ENCODE results near the gene CBFA2T3.
"Not testable (repeated sequence)": the region's sequence is repeated elsewhere in the genome, so short reads cannot be mapped to it uniquely, and the experiment has no call there.

Gene CBFA2T3

DNA sequence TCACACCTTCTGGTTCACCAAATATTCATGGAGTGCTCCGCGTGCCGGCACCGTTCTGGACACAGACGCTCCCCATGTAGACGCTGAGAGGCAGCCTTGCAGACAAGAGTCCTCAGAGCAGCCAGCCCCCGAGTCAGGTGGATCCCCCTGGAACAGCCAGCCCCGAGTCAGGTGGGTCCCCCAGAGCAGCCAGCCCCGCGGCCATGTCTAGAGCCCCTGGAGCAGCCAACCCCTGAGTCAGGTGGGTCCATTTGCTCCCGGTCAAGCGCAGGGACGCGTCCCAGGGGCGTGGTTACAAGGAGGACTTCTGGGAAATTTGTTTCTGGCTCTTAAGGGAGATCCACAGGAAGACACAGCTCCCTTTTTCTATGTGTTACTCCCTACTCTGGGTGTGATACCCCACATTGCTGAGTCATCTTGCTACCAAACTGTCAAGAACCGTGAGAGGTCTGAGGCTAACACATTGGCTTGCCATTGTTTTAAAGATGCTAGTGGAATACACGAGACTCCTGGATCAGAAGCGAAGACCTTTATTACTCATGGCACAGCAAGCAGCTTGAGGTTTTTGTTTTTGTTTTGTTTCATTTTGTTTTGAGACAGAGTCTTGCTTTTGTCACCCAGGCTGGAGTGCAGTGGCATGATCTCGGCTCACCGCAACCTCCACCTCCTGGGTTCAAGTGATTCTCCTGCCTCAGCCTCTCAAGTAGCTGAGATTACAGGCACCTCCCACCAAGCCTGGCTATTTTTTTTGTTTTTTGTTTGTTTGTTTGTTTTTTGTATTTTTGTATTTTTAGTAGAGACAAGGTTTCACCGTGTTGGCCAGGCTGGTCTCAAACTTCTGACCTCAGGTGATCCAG is 43.3 kb upstream of the CBFA2T3 start:
- H3K4me3 ChIP-seq (ENCODE audit: low read depth, low read length), result no peak overlapping the region
- no peaks in the 10 kb centered on the region for H3K9me3 ChIP-seq (ENCODE audit: control insufficient read depth, low read length)
- H3K27me3 ChIP-seq (ENCODE audit: control insufficient read depth, insufficient read depth, low read length), result no peaks in the 10 kb centered on the region
- H3K27ac ChIP-seq, result no peak overlapping the region
- TF ChIP-seq, protein P1, sequence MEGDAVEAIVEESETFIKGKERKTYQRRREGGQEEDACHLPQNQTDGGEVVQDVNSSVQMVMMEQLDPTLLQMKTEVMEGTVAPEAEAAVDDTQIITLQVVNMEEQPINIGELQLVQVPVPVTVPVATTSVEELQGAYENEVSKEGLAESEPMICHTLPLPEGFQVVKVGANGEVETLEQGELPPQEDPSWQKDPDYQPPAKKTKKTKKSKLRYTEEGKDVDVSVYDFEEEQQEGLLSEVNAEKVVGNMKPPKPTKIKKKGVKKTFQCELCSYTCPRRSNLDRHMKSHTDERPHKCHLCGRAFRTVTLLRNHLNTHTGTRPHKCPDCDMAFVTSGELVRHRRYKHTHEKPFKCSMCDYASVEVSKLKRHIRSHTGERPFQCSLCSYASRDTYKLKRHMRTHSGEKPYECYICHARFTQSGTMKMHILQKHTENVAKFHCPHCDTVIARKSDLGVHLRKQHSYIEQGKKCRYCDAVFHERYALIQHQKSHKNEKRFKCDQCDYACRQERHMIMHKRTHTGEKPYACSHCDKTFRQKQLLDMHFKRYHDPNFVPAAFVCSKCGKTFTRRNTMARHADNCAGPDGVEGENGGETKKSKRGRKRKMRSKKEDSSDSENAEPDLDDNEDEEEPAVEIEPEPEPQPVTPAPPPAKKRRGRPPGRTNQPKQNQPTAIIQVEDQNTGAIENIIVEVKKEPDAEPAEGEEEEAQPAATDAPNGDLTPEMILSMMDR (IDR thresholded peaks at IDR 0.05), result no peak
- H3K9ac ChIP-seq, result no peak overlapping the region
- H3K4me2 ChIP-seq (ENCODE audit: low read length), result no peak overlapping the region
- H3K79me2 ChIP-seq, result no peaks in the 10 kb centered on the region
- H2AFZ ChIP-seq, result no peak overlapping the region
- no peaks in the 10 kb centered on the region for H3K36me3 ChIP-seq (ENCODE audit: control insufficient read depth, insufficient read depth, low read length)
- H3K4me1 ChIP-seq, result no peaks in the 10 kb centered on the region

DNA sequence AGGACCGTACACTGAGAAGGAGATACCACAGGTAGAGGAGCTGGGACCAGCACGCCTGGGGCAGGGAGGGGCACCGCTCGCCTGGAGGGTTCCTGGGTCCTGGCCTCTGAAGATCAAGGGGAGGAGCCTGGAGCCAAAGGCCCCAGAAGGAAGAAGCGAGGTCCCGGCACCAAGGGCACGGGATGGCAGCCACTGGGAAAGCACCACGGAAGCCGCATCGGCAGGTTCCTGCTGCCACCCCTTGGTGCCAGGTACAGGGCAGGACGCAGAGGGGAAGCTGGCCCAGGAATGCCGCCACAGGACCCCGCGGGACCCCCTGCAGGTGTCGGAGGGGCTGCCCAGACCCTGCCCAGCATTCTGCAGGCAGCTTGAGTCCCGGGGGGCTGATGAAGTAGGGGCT is 42.5 kb upstream of the CBFA2T3 start:
- H2AFZ ChIP-seq, result no peak overlapping the region
- no peak overlapping the region for H3K9ac ChIP-seq
- no peak overlapping the region for H3K4me2 ChIP-seq (ENCODE audit: low read length)
- no peak overlapping the region for H3K4me3 ChIP-seq (ENCODE audit: low read depth, low read length)
- no peak overlapping the region for H3K27ac ChIP-seq
- no peaks in the 10 kb centered on the region for H3K4me1 ChIP-seq
- no peaks in the 10 kb centered on the region for H3K79me2 ChIP-seq
- TF ChIP-seq, protein P1 (IDR thresholded peaks at IDR 0.05), result no peak
- no peaks in the 10 kb centered on the region for H3K27me3 ChIP-seq (ENCODE audit: control insufficient read depth, insufficient read depth, low read length)
- no peaks in the 10 kb centered on the region for H3K36me3 ChIP-seq (ENCODE audit: control insufficient read depth, insufficient read depth, low read length)
- H3K9me3 ChIP-seq (ENCODE audit: control insufficient read depth, low read length), result no peaks in the 10 kb centered on the region

DNA sequence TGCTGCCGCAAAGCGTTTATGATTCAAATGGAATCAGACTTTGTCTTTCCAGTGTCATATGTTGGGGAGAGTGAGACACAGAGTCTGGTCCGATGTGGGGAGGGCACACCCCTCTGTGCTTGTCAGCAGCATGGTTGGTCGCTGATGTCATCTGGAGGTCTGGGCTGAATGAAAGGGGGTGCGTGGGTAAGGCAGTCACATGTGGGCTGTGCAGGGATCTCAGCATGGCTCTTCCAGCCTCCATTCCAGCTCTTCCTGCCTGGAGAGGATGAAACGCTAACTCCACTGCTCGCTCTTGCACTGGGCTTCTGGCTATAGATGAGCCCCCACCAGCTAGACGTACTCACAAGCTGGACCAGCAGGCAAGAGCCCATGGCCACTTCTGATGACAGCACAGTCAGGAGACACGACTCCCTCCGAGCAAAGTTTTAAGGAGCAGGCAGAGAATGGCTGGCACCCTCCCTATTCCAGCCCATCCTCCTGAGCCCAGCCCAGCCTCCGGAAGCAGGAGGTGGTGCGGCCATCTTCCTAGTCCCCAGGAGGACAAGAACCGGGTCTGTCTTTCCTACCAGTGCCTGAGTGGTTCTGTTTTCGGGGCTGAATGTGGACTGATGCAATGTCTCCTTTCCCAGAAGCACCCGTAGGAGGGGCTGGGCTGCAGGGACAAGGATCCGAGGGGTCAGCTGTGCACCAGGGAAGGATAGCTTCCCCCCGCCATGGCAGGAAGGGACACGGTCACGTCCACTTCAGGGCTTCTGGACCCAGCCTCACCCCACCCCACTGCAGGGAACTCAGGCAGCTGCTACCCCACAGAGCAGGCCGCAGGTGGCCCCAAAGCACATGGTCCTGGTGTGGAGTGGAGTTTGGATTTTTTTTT is 41.5 kb upstream of the CBFA2T3 start:
- Histone ChIP-seq H3K27me3 (ENCODE audit: control insufficient read depth, insufficient read depth, low read length) (no peaks in the 10 kb centered on the region), H3K4me3 (ENCODE audit: low read depth, low read length) (no peak overlapping the region), H3K4me2 (ENCODE audit: low read length) (no peak overlapping the region), H3K79me2 (no peaks in the 10 kb centered on the region), H3K27ac (no peak overlapping the region), H3K9me3 (ENCODE audit: control insufficient read depth, low read length) (no peaks in the 10 kb centered on the region), H3K4me1 (no peaks in the 10 kb centered on the region), H3K36me3 (ENCODE audit: control insufficient read depth, insufficient read depth, low read length) (no peaks in the 10 kb centered on the region), H2AFZ (no peak overlapping the region), H3K9ac (no peak overlapping the region)
- TF ChIP-seq, protein P1 (IDR thresholded peaks at IDR 0.05), result no peak

DNA sequence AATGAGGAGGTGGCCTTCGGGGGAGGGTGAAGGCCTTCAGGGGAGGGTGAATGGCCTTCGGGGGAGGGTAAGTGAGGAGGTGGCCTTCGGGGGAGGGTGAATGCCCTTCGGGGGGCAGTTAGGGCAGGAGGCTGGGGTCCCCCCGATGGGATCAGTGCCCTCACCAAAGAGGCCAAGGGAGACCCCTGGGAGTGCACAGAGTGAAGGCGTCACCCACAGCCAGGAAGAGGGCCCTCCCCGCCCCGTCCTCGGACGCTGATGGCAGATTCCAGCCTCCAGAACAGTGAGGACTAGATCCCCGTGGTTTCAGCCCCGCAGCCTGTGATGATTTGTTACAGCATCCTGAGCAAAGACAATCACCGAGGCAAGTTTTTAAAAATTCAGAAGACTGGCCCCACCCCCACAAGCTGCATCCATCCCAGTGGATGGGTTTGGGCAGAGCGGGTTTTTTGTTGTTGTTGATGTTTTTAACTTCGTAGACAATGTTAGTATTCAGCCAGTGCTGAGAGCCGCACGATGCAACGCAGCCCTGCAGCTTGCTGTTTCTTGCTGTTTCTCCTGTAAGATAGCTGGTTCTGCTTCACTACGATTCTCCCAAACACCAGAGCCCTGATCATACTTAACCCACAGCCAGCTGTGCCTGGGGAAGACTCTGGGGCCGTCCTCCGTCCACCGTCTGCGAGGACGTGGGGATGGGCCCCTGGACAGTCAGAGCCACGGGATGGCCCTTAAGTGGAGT is 40.7 kb upstream of the CBFA2T3 start:
- Histone ChIP-seq H3K36me3 (ENCODE audit: control insufficient read depth, insufficient read depth, low read length) (no peaks in the 10 kb centered on the region), H2AFZ (no peak overlapping the region), H3K9me3 (ENCODE audit: control insufficient read depth, low read length) (no peaks in the 10 kb centered on the region), H3K27ac (no peak overlapping the region), H3K9ac (no peak overlapping the region), H3K4me3 (ENCODE audit: low read depth, low read length) (no peak overlapping the region), H3K4me2 (ENCODE audit: low read length) (no peak overlapping the region), H3K79me2 (no peaks in the 10 kb centered on the region), H3K27me3 (ENCODE audit: control insufficient read depth, insufficient read depth, low read length) (no peaks in the 10 kb centered on the region), H3K4me1 (no peaks in the 10 kb centered on the region)
- TF ChIP-seq, protein P1 (IDR thresholded peaks at IDR 0.05), result no peak

DNA sequence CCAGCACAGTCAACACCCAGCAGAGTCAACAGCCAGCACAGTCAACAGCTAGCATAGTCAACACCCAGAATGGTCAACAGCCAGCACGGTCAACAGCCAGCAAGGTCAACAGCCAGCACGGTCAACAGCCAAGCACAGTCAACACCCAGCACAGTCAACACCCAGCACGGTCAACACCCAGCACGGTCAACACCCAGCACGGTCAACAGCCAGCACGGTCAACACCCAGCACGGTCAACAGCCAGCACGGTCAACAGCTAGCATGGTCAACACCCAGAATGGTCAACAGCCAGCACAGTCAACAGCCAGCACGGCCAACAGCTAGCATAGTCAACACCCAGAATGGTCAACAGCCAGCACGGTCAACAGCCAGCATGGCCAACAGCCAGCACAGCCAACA is 39.6 kb upstream of the CBFA2T3 start:
- not testable (repeated sequence) for H3K4me2 ChIP-seq (ENCODE audit: low read length); H3K27ac ChIP-seq; H3K36me3 ChIP-seq (ENCODE audit: control insufficient read depth, insufficient read depth, low read length); H3K4me3 ChIP-seq (ENCODE audit: low read depth, low read length); H2AFZ ChIP-seq; H3K79me2 ChIP-seq; H3K27me3 ChIP-seq (ENCODE audit: control insufficient read depth, insufficient read depth, low read length); H3K4me1 ChIP-seq; H3K9me3 ChIP-seq (ENCODE audit: control insufficient read depth, low read length); H3K9ac ChIP-seq

Data from parathyroid adenoma (tissue), 2 donors.